GM19035 (cell line): ENCODE data around the gene CCL13.

Experiments
- ATAC-seq: cut with Tn5 transposase; IDR thresholded peaks from one replicate; pipeline ENCODE4 v1.9.1; 2021; ENCODE audit not compliant: unreplicated experiment

The CCL13 gene

DNA sequence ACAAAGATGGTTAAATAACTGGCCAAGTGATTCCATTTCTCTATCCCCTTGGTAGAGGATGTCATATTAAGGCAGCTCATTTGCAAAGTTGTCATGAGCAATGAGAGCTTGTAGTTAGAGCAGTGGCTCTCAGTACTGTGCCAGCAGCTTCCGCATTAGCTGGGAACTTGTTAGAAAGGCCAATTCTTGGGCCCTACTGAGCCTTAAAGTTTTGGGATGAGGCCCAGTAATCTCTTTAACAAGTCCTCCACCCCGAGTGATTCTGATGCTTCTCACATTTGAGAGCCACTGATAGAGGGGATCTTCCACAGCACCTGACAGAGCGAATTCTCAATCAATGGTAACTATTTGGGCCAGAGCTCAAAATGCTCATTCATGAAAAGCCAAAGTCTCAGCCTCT, 26.9 kb downstream of the CCL13 start:
- no peak for ATAC-seq

DNA sequence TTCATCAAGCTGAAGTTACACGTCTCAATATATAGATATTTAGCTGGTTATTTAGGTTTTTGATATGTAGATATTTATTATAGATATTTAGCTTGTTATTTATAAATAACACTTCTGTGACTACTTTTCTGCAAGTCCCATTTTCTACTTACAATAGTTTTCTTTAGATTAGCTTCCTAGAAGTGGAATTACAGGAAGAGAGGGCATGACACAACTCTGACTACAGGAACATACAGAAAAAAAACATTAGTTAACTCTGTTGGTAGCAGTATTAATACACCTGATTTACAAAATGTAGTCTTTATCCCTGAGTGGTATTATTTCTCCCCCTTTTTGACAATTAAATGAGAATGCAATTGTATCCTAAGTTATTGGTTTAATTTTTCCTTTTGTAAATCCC, 28.0 kb downstream of the CCL13 start:
- ATAC-seq, result no peak

DNA sequence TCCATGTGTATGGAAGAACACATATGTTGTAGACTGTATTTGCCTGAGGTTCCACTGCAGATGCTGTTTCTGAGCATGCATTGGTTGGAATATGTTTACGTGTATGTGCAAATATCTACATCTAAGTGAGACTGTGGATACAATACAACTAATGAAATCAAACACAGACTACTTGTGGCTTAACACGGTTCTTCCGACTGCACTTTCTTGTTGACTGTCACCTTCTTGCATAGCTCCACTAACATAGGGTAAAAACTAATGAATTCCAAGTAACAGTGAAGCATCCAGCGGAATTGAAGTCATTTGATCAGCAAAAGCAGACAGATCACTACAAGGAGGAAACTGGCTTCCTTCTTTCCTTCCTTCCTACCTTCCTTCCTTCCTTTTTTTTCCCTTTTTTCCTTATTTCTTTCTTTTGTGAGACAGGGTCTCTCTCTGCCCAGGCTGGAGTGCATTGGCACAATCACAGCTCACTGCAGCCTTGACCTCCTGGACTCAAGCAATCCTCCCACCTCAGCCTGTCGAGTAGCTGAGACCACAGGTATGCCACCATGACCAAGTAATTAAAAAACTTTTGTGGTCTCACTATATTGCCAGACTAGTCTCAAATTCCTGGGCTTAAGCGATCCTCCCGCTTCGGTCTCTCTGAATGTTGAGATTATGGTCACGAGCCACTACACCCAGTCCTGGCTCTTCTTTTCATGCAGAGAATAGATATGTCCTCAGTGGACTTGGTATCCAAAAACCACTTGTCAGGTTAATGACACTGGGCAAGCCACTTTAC, 28.7 kb downstream of the CCL13 start:
- no peak for ATAC-seq

DNA sequence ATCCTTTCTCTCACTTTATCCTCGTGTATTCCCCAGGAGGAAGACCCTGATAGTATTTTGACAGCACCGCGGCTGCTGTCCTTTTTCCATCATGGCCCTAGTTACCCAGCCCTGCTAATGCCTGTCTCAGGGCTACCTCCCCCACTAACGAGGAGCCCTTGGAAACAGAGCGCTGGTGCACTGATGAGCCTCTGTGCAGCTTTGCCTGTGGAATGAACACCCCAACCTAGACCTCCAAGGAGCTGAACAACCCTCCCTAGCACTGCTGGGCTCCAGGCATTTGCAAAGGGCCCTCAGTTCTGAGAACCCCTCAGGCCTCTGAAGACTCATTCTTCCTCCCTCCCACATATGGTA, 30.0 kb downstream of the CCL13 start:
- ATAC-seq, result no peak

DNA sequence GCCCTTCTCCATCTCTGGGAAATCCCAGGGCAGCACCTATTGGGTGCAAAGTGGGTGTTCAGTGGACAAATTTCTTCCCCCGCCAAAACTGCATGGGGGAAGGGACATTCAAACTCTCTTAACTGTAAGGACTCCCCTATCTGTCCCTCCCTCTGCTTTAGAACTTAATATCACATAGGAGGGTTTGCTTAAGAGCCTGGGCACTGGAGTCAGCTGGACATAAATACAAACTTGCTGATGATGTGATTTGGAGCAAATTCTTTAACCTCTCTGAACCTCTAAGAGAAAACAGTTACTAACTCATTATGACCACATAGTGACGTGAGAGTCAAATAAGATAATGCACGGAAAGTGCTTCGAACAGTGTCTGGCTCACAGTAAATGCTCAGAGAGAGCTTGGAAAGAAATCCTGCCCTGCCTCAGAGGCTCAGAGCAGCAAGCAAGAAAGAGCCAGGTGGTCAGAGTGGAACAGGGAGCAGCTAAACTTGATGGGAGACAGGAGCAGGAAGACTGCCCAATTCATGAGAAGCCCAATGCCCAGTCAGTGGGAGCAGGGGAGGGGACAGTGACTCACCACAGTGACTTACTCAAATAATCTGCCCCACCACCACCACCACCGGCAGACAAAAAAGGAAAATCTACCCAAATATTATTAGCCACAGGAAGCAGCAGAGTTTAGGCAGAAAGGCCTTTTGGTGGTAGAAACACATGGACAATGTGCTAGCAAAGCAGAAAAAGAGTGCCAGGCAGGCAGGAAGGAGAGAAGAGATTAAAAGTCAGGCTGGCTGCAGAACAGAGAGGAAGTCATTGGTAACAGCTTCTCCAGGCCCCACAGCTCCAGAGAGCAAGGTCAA, 30.6 kb downstream of the CCL13 start:
- ATAC-seq, result no peak

DNA sequence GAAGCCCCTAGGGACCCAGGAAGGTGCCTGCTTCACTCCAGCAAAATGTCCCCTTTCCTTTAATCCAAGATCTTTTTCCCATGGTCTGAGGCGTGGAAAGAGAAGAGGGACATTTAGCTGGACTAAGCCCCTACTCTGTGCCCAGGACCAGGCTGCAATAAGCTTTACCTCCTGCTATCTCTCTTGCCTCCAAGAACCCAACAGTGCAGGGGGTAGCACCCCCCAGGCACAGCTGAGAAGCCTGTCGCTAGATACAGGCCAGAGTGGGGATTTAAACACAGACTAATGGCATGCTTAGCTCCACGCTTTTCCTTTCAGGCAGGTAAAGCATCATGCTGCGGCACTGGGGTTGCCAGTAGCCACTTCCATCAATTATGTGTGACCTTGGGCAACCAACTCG, 31.3 kb downstream of the CCL13 start:
- no peak for ATAC-seq

DNA sequence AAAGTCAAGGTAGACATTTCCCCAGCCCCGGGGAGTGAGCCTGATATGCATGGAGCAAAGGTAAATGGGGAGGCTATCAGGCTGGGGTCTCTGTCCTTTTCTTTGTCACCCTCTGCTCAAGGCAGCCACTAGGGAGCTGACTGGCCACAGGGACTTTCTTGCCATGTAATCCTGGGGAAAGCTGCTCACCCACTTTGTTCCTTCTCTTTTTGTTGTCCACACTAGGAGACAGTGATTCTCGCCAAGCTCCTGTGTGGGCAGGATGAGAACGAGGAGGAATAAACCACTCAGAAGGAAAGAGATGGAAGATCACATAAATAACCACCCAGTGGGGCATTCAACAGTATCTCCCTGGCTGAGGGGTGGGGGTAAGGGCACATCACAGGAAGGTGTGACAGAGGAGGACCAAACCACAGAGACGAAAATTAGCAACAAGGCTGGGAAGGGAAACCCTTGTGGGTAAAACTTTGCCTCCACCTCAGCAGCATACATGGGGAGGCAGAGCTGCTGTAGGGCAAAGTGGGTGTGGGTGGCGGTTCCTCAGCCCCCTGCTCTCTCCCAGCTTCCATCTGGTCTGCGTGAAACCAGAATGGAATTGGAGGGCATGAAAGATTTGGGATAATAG, 33.0 kb downstream of the CCL13 start:
- no peak for ATAC-seq

DNA sequence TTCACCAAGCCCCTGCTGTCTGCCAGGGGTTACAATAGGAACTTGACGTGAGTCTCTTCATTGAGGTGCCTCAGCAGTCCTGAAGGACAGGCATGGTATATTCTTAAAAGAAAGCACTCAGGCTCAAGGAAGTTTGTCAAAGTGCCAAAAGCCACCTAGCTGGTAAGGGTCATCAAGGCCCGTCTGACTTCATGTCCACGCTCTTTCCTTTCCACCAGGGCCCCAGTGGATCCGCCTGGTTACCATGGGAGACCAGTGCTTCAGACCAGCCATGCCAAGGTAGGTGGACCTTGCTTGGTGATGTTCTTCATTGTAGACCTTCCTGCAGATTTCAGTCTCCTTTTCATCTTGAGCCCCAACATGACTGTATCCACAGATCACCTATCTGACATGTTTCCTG, 34.4 kb downstream of the CCL13 start:
- ATAC-seq, result no peak

DNA sequence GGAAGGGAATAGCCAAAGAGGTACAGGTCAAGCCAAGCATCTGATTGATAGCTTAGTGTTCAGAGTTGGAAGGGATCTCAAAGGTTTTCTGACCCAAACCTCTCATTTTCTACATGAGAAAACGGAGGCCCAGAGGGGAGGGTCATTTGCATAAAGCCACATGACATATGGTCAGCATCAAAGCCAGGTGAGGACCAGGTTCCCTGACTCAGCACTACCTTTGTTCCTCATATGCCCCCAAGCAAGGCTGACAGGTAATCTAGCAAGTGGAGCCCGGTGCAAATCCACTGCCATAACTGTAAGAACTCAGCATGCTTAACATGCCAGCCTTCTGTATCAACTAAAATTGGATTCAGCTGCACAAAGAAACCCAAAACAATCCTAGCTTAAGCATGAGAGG, 35.0 kb downstream of the CCL13 start:
- ATAC-seq, result no peak

DNA sequence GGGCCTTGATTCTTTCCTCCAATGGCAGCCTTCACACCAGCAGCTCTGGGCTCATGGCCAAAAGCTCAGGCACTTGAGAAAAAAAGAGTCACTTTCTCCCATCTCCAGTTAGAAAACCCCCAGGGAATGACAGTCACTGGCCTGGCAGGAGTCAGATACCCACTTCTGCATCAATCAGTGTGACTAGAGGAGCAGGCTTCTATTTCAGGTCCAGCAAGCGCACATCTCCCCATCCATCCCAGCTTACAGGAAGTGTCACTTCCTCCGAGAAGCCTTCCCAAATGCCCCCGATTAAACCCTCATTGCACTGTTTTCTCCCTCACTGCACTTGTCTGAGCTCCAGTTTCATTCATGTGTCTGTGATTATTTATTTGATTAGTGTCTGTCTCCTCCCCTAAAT, 37.1 kb downstream of the CCL13 start:
- no peak for ATAC-seq

DNA sequence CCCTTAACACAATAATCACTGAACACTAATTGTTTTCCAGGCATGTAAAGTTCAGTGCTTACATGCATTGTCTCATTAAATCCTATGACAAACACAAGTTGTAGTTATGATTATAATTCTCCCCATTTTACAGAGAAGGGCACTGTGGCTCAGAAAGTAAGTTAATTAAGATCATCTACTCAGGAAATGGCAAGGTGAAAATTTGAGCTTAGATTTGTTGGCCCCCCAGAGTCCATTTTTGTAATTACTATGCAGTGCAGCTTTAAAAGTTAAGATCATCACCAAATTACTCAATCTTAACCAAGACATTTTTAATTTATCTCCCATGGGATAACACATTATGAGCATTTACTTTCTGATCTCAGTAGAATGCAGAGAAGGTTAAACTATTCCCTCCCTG, 41.0 kb downstream of the CCL13 start:
- ATAC-seq, result no peak

DNA sequence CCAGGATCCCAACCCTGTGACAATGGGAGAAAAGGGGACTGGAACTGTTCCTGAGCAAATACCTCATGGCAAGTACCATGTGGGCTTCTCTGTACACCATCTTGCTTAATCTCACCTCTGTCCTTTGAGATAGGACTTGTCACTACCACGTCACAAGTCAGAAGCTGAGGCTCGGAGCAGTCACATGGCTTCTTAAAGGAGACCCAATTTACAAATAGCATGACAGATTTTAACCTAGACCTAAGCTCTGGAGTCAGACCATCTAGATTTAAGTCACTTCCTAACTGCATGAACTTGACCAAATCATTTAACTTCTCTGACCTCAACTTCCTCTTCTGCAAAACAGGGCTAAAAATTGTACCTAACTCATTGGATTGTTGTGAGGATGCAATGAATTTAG, 42.7 kb downstream of the CCL13 start:
- no peak for ATAC-seq

DNA sequence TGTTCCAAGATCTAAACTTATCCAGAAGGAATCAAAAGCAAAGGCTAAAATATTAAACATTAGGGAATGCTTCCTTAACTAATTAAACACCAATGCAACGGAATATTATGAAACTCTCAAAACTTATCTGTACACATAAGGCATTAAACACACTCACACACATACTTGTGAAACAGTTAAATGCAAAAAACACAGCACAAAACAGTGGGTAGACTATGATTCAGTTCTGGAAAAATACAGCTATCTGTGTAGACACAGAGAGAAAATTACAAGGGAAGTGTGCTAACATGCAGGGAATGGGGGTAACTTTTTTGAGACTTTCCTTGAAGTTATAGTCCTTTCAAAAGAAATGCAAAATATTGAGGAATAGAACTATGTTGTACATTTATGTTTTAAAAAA, 43.4 kb downstream of the CCL13 start:
- no peak for ATAC-seq

DNA sequence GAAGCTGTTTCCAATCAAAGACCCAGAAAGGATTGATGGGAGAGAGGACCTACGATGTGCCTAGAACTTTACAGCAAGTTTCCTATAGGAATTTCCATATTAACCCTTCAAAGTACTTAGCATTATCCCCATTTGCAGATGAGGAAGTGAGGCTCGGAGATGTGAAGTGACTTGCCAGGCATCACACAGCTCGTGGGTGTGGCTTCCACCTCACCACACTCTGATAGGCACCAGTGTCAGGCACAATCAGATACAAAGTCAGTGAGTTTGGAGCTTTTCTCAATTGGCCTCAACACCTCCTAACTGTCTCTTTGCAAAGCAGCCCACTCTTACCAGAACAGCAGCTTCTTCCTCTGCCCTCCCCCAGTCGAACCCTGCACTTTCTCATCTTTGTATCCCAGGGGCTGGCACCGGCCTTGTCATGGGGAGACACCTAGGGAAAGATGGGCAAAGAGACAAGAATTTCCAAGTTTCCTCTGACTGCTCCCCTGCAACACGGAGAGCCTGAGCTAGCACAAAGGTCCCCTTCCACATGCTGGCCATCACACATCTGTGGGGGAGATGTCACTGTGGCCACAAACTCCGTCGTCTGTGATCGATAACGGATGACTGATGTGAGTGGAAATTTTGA, 44.1 kb downstream of the CCL13 start:
- no peak for ATAC-seq

DNA sequence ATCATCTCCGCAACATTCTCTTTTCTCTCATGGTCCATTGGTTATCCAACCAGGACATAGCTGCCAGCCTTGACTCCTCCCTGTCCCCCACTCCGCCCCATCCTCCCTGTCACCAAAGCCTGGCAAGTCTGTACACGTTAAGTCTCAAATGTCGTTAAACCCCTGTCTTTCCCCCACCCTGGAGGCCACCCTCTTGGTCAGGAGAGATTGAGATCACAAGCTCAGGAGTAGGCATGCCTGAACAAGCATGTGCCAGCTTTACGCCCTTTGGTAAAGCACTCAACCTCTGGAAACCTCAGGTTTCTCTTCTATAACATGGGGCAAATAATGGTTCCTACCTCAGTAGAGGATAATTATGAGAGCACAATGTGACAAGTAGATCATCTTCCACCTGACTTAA, 44.9 kb downstream of the CCL13 start:
- ATAC-seq, result no peak

DNA sequence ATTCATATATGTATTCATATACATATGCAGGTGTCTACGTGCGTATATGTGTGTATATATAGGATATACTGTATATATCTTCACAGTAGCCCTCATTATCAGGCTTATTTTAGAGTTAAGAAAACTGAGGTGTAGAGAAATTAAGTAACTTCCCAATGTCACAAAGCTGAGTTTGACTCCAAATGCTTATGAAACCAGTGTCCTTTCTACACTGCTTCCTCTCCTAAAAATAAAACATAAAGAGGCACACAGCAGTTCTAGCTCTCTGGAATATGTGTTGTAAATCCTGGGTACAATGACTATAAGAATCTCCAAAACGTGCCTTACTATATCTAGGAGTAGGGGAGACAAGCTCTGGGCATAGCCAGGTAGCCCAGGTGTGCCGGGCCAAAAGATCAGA, 46.7 kb downstream of the CCL13 start:
- no peak for ATAC-seq

DNA sequence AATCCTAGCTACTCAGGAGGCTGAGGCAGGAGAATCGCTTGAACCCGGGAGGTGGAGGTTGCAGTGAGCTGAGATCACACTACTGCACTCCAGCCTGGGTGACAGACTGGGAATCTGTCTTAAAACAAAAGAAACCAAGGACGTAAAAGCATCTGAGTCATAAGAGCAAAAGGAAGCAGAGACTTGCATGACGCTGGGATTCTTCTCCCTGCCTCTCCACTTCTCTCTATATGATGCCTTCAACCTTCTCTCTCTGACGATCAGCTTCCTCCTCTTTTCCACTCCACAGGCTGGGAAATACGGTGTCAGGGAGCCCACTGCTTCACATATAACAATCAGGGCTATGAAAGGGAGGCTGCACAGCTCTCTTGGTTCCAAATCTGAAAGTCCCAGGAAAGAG, 49.9 kb downstream of the CCL13 start:
- ATAC-seq, result no peak
